ENCODE data around the gene MAST1.

DNA sequence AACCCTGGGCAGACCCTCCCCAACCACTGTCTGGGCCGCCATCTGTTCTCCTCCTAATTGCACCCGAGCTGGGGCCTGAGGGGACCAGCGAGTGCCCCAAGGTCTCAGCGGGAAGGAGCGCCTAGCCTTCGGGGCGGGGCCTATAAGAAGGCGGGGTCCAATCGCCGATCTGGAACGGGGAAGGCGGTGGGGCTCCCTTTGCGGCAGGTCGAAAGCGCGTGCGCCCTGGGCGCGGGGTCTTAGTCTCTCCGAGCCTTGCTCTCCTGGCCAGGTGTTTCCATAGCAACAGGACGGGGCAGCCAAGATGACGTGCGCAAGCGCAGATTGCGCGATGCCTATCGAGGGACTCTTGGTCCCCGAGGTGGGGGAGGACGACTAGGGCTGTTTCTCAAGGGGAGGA, 2.8 kb downstream of the MAST1 start:
- no peak for TF ChIP-seq POLR2A (IDR thresholded peaks at IDR 0.05; ENCODE audit: low read length)
- TF ChIP-seq, protein P1, sequence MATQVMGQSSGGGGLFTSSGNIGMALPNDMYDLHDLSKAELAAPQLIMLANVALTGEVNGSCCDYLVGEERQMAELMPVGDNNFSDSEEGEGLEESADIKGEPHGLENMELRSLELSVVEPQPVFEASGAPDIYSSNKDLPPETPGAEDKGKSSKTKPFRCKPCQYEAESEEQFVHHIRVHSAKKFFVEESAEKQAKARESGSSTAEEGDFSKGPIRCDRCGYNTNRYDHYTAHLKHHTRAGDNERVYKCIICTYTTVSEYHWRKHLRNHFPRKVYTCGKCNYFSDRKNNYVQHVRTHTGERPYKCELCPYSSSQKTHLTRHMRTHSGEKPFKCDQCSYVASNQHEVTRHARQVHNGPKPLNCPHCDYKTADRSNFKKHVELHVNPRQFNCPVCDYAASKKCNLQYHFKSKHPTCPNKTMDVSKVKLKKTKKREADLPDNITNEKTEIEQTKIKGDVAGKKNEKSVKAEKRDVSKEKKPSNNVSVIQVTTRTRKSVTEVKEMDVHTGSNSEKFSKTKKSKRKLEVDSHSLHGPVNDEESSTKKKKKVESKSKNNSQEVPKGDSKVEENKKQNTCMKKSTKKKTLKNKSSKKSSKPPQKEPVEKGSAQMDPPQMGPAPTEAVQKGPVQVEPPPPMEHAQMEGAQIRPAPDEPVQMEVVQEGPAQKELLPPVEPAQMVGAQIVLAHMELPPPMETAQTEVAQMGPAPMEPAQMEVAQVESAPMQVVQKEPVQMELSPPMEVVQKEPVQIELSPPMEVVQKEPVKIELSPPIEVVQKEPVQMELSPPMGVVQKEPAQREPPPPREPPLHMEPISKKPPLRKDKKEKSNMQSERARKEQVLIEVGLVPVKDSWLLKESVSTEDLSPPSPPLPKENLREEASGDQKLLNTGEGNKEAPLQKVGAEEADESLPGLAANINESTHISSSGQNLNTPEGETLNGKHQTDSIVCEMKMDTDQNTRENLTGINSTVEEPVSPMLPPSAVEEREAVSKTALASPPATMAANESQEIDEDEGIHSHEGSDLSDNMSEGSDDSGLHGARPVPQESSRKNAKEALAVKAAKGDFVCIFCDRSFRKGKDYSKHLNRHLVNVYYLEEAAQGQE (IDR thresholded peaks at IDR 0.05): no peak
- TF ChIP-seq EP300 (IDR thresholded peaks at IDR 0.05): no peak
- TF ChIP-seq CBX8 (IDR thresholded peaks at IDR 0.05): no peak
- no peak for TF ChIP-seq CTCF (IDR thresholded peaks at IDR 0.05)
- no peak for TF ChIP-seq FOSL2 (IDR thresholded peaks at IDR 0.05)
- no peak for TF ChIP-seq FOSL2 (CRISPR knock-in tag; IDR thresholded peaks at IDR 0.05)
- no peak for TF ChIP-seq BCL3 (IDR thresholded peaks at IDR 0.05)
- no peak for TF ChIP-seq RAD21 (conservative IDR thresholded peaks at IDR 0.05 in 1 of 2, IDR thresholded peaks at IDR 0.05 in 1 of 2)
- no peak for TF ChIP-seq CEBPB (IDR thresholded peaks at IDR 0.05)
- TF ChIP-seq, protein P2, sequence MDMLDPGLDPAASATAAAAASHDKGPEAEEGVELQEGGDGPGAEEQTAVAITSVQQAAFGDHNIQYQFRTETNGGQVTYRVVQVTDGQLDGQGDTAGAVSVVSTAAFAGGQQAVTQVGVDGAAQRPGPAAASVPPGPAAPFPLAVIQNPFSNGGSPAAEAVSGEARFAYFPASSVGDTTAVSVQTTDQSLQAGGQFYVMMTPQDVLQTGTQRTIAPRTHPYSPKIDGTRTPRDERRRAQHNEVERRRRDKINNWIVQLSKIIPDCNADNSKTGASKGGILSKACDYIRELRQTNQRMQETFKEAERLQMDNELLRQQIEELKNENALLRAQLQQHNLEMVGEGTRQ (IDR thresholded peaks at IDR 0.05): no peak

Data from A549 (cell line).